ENCODE data around the gene TSPAN7. TPM values are rescaled to one million over a fixed set of nuclear protein-coding genes. Genes with fewer than 3 reads are reported as not detected.

The TSPAN7 gene
- total RNA-seq, 1 experiment from 2014 or later = 3.5 TPM

GRCh38 chrX:38516196-38516774 lies 45.1 kb upstream of the TSPAN7 start:
- no CpG with 5 or more reads among the region's 2 CpGs for WGBS (ENCODE audit: extremely low coverage, insufficient read length, low lambda C conversion rate)
- Histone ChIP-seq H3K79me1 (ENCODE audit: insufficient read depth, low read depth, low read length, poor library complexity, severe bottlenecking) (no peaks in the 10 kb centered on the region), H3K79me2 (ENCODE audit: insufficient read depth, low read length) (no peaks in the 10 kb centered on the region), H3K9ac (ENCODE audit: extremely low read depth, insufficient read length, low read length) (no peak overlapping the region), H2AFZ (ENCODE audit: low read length) (no peak overlapping the region), H2AK5ac (ENCODE audit: insufficient read length, low read length) (no peak overlapping the region), H4K8ac (replicated peaks; ENCODE audit: insufficient read length, low read depth, low read length) (no peak overlapping the region), H3K4me1 (ENCODE audit: insufficient read depth, low read length) (no peaks in the 10 kb centered on the region), H2BK20ac (ENCODE audit: low read depth, low read length, poor library complexity, severe bottlenecking) (no peak overlapping the region), H3K23me2 (ENCODE audit: insufficient read length, low read depth, low read length, poor library complexity, severe bottlenecking) (no peaks in the 10 kb centered on the region), H3K4ac (ENCODE audit: low read depth, low read length) (no peak overlapping the region), H4K5ac (ENCODE audit: insufficient read length, low read depth, low read length) (no peak overlapping the region), H2BK5ac (ENCODE audit: insufficient read length, low read length) (no peak overlapping the region), H3K27me3 (ENCODE audit: insufficient read depth, low read length) (no peaks in the 10 kb centered on the region), H2BK120ac (ENCODE audit: low read depth, low read length, poor library complexity, severe bottlenecking) (no peak overlapping the region), H3K9me3 (ENCODE audit: control insufficient read depth, low read depth, low read length) (peaks cover 6% of the 10 kb centered on the region), H2BK12ac (ENCODE audit: insufficient read length, low read depth, low read length) (no peak overlapping the region), H4K20me1 (ENCODE audit: control insufficient read depth, insufficient read depth, insufficient read length) (no peaks in the 10 kb centered on the region), H3K23ac (ENCODE audit: insufficient read length, low read depth, low read length) (no peak overlapping the region), H4K91ac (ENCODE audit: insufficient read length, low read depth, low read length) (no peak overlapping the region), H3K56ac (ENCODE audit: insufficient read length, low read depth, low read length) (no peak overlapping the region), H3K27ac (ENCODE audit: insufficient read length, low read depth, low read length) (no peak overlapping the region), H3T11ph (ENCODE audit: low read length) (no peak overlapping the region), H3K14ac (ENCODE audit: insufficient read depth, low read length) (no peak overlapping the region), H2BK15ac (ENCODE audit: low read depth, low read length) (no peak overlapping the region), H3K18ac (ENCODE audit: insufficient read length, low read depth, low read length) (no peak overlapping the region), H3K4me2 (ENCODE audit: insufficient read depth, insufficient read length, low read length) (no peak overlapping the region)
- no peak for DNase-seq
- H3K4me1 Mint-ChIP-seq = peaks cover 0 to 5% of the 10 kb centered on the region in 2 experiments; a peak in 1 of 4 replicates
- peaks cover 55 to 59% of the 10 kb centered on the region in 2 experiments for H3K9me3 Mint-ChIP-seq
- peaks cover 0 to 4% (median 2%) of the 10 kb centered on the region in 3 experiments; a peak in 3 of 7 replicates for H3K36me3 Mint-ChIP-seq (ENCODE audit: insufficient read depth in 1 of 3, low read depth in 3 of 3)
- H3K27me3 Mint-ChIP-seq (ENCODE audit: low read depth) = no peaks in the 10 kb centered on the region; the same call in 1 of the 2 replicates
- no peak for TF ChIP-seq CTCF (conservative IDR thresholded peaks at IDR 0.05)
- no peak overlapping the region for H3K4me3 Mint-ChIP-seq
- H3K27ac Mint-ChIP-seq = no peak overlapping the region

All from H9 (cell line).